ENCODE measurements around the gene CD82. TPM values are rescaled to one million over a fixed set of nuclear protein-coding genes. Genes with fewer than 3 reads are reported as not detected.

CD82 gene
- total RNA-seq, 6 experiments from 2014 or later: 18.9 to 69.4 (median 48.6) TPM

GRCh38 chr11:44564166-44564565, 1.3 kb upstream of the CD82 start:
- Histone ChIP-seq H3K4me3 (peak overlapping the region in 2 of 3 donors; percentile 64 to 70), H3K4me1 (peaks cover 0 to 20% (median 9%) of the 10 kb centered on the region in 4 donors), H3K27me3 (no peaks in the 10 kb centered on the region), H3K27ac (peak overlapping the region; percentile 93 to 98 (median 93)), H3K9me3 (no peaks in the 10 kb centered on the region), H3K36me3 (no peaks in the 10 kb centered on the region)
- intact Hi-C loops (cut with DNase I): no loop called here
- ATAC-seq: peak in 1 of 4 donors; percentile 10
- WGBS (ENCODE audit: insufficient coverage, low coverage, low lambda C conversion rate, missing lambda C conversion rate): 20% methylated on average over 2 of the region's 7 CpGs
- TF ChIP-seq POLR2A (IDR thresholded peaks at IDR 0.05): no peak
- no peak for TF ChIP-seq CTCF (IDR thresholded peaks at IDR 0.05)
- peak in 2 of 3 donors; percentile 59 to 68 for DNase-seq

GRCh38 chr11:44564670-44565210, 723 bp upstream of the CD82 start:
- TF ChIP-seq POLR2A (IDR thresholded peaks at IDR 0.05): peak; percentile 52
- no peak for TF ChIP-seq CTCF (IDR thresholded peaks at IDR 0.05)
- no peaks in the 10 kb centered on the region for H3K9me3 ChIP-seq
- H3K27ac ChIP-seq: peak overlapping the region; percentile 93 to 98 (median 93)
- intact Hi-C loops (cut with DNase I): no loop called here
- H3K4me3 ChIP-seq: peak overlapping the region; percentile 38 to 70 (median 64)
- 3% methylated on average over 17 of the region's 22 CpGs for WGBS (ENCODE audit: insufficient coverage, low coverage, low lambda C conversion rate, missing lambda C conversion rate)
- DNase-seq (peak; percentile 80 to 88 (median 88)), ATAC-seq (peak; percentile 46 to 62 (median 56))
- H3K4me1 ChIP-seq: peaks cover 0 to 20% (median 9%) of the 10 kb centered on the region in 4 donors
- H3K36me3 ChIP-seq: no peaks in the 10 kb centered on the region
- no peaks in the 10 kb centered on the region for H3K27me3 ChIP-seq

DNA sequence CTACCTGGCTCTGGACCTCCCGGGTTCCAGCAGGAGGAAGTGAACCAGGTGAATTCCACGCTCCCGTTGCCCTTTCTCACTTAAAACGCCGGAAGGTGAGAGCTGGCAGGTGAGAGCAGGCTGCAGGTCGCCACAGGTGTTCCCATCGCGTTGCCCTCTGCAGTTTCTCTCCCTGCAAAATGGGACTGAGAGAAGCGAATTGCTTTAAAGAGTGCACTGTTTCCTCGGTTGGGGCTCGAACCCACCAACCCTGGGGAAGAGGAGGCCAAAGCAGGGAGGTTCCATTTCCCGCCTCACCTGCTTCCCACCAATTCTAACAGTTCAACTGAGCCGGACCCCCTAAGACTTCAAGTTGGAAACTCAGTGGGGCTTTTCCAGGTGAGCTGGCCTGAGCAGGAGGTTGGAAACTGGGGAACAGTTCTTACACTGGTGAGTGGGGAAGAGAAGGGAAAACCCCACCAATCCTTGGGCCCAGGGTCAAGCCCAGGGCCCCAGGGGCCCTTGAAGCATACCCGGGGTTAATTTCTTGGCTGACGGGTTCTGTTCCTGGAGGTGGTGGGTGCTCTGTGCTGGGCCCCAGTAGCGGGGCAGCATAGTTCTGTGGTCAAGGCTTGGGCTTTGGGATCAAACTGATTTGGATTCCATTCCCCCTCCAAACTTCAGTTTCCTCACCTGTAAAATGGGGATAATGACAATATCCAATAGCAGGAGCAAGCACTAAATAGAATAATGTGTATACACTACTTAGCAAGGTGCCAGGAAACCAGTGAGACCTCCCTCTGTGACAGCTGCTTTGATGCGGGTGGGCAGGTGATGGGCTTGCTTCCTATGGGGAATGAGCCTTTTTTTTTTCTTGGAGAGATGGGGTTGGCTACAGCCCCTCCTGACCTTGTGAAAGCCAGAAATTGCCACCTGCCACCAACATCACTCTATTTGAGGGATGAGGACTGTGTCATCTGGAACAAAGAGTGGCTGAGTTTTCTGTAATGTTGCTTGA, 788 bp downstream of the CD82 start:
- H3K4me3 ChIP-seq: peak overlapping the region; percentile 67 to 70 (median 67)
- TF ChIP-seq POLR2A (IDR thresholded peaks at IDR 0.05) (no peak), CTCF (IDR thresholded peaks at IDR 0.05) (no peak)
- WGBS (ENCODE audit: insufficient coverage, low coverage, low lambda C conversion rate, missing lambda C conversion rate): 19% methylated on average over 13 of the region's 17 CpGs
- intact Hi-C loops (cut with DNase I): no loop called here
- H3K27ac ChIP-seq: peak overlapping the region; percentile 64 to 75 (median 72)
- H3K4me1 ChIP-seq: peaks cover 0 to 20% (median 9%) of the 10 kb centered on the region in 4 donors
- ATAC-seq: no peak
- no peaks in the 10 kb centered on the region for H3K27me3 ChIP-seq
- H3K9me3 ChIP-seq: no peaks in the 10 kb centered on the region
- DNase-seq: no peak
- no peaks in the 10 kb centered on the region for H3K36me3 ChIP-seq

- no peaks in the 10 kb centered on the region for H3K9me3 ChIP-seq
- no peaks in the 10 kb centered on the region for H3K36me3 ChIP-seq
- H3K27me3 ChIP-seq: no peaks in the 10 kb centered on the region
- DNase-seq: no peak
- 88% methylated on average over 9 of the region's 11 CpGs for WGBS (ENCODE audit: insufficient coverage, low coverage, low lambda C conversion rate, missing lambda C conversion rate)
- ATAC-seq: no peak
- H3K4me1 ChIP-seq: peaks cover 0 to 21% (median 10%) of the 10 kb centered on the region in 4 donors
- H3K4me3 ChIP-seq: no peak overlapping the region
- intact Hi-C loops (cut with DNase I): no loop called here
- TF ChIP-seq POLR2A (IDR thresholded peaks at IDR 0.05) (no peak), CTCF (IDR thresholded peaks at IDR 0.05) (no peak)
- H3K27ac ChIP-seq: no peak overlapping the region
Observed at GRCh38 chr11:44566952-44567875, 1.8 kb downstream of the CD82 start.

Measured in right lobe of liver (tissue), 6 donors.